HG03432 (cell line): ENCODE results near the gene BHLHE23.
"Not testable (repeated sequence)": the region's sequence is repeated elsewhere in the genome, so short reads cannot be mapped to it uniquely, and the experiment has no call there.

ENCODE experiments used
- ATAC-seq: cut with Tn5 transposase; IDR thresholded peaks from one replicate; pipeline ENCODE4 v1.9.1; 2021; ENCODE audit warnings: mild to moderate bottlenecking, moderate library complexity; ENCODE audit not compliant: unreplicated experiment

The BHLHE23 gene

DNA sequence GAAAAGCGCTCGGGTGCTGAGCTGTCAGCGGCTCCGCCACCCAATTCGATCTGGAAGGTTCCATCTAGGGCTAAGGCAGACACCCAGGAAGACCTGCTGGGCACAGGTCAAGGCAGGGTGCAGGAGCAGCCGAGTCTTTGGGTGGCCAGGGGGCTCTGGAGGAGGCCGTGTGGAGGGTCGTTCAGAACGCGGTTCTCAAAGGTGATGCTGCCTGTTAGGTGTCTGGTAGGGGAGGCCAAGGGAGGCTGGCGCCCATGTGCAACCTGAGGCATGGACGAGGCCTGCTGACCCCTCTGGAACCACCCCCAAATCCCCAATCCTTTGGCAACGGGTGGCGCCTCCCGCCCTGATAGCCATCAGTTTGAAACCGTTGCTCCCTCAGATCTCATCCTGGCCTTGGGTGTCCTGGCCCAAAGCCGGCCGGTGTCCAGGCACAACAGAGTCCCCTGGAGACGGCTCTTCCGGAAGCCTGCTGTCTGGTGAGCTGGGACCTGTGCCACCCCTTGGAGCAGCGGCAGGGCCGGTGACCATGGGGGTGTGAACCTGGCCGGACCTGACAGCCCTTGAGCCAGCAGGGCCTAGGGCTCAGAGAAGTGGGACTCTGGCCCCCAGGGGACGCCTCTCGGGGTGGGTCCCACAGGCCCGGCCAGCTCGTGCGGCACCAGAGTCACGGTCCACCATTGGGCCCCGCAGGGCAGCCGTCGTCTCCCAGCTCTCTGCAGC is 43.7 kb downstream of the BHLHE23 start:
- ATAC-seq: no peak

DNA sequence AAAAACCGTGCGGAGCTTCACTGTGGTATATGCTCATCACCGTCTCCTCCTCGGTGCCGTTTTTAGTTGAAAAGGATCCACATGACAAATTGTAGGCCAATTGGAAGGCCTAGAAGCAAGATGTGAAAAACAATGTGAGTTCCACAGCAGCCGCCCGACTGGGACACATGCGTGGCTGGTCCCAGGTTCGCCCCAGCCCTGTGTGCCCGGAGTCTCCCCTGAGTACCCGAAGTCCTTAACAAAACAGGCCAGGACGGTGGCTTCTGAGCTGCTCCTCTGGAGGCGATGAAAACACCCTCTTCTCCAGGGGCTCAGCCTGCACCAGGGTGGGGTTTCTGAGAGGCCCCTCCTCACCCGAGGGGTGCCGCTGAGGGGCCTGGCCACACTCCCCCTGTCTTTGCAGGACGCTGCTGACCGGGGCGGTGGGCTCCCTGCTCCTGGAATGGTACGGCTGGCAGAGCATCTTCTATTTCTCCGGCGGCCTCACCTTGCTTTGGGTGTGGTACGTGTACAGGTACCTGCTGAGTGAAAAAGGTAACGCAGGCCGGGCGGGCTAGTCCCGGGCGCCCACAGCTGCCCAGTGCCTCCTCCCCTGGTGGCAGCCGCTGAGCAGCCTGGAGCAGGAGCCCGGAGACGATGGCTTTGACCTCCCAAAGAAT is 44.4 kb downstream of the BHLHE23 start:
- no peak for ATAC-seq

GRCh38 chr20:62961799-62962198 is 45.0 kb downstream of the BHLHE23 start:
- ATAC-seq: no peak

GRCh38 chr20:62961310-62961783 is 45.4 kb downstream of the BHLHE23 start:
- ATAC-seq: no peak

GRCh38 chr20:62960446-62961309 is 46.1 kb downstream of the BHLHE23 start:
- not testable (repeated sequence) for ATAC-seq

DNA sequence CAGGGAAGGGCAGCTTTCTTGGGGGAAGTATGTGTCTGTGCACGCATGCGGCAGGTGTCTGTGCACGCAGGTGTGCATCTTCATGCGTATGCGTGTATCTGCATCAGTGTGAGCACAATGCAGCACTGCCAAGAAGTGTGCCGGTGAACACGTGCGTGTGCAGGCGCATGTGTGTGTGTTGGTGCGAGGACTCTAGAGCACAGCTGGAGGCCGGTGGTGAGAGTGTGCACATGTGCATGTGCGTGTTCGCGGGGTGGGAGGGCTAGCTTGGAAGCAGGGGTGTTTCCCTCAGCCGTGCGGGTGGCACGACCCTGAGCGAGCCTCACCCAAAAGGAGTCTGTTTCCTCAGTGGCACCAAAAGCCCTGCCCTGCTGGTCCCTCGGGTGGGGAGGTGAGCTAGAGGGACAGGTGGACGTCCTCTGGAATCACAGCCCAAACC is 46.7 kb downstream of the BHLHE23 start:
- ATAC-seq: no peak

GRCh38 chr20:62959101-62959971 is 47.4 kb downstream of the BHLHE23 start:
- no peak for ATAC-seq

- ATAC-seq: no peak
Observed at GRCh38 chr20:62958388-62959100, 48.2 kb downstream of the BHLHE23 start.

GRCh38 chr20:62957136-62958117 is 49.3 kb downstream of the BHLHE23 start:
- no peak for ATAC-seq

- ATAC-seq: no peak
Observed at GRCh38 chr20:62956387-62957135, 50.2 kb downstream of the BHLHE23 start.
